H9 (cell line): Measurements from ENCODE around the gene POLR2A. TPM values are rescaled to one million over a fixed set of nuclear protein-coding genes. Genes with fewer than 3 reads are reported as not detected.

ENCODE experiments used
- DNase-seq: peaks from one replicate; pipeline ENCODE4 v3.0.0-alpha.2; 2017
- H2AFZ ChIP-seq: one replicate; pipeline ENCODE4 v1.6.1; 2013; ENCODE audit warnings: mild to moderate bottlenecking, low read length, control low read depth, moderate library complexity
- H2AK5ac ChIP-seq: 2 replicates; pipeline ENCODE4 v1.6.1; 2013; ENCODE audit warnings: low read length, control low read depth, mixed read lengths; ENCODE audit not compliant: insufficient read length
- H2BK120ac ChIP-seq: one replicate; pipeline ENCODE4 v1.6.1; 2013; ENCODE audit warnings: low read depth, mild to moderate bottlenecking, low read length, control low read depth, inconsistent platforms; ENCODE audit not compliant: poor library complexity, severe bottlenecking
- H2BK12ac ChIP-seq: 2 replicates; pipeline ENCODE4 v1.6.1; 2013; ENCODE audit warnings: low read length, control low read depth, mixed read lengths, low read depth; ENCODE audit not compliant: insufficient read length
- H2BK15ac ChIP-seq: 2 replicates; pipeline ENCODE4 v1.6.1; 2013; ENCODE audit warnings: low read depth, low read length, control low read depth
- H2BK20ac ChIP-seq: one replicate; pipeline ENCODE4 v1.6.1; 2013; ENCODE audit warnings: low read depth, mild to moderate bottlenecking, low read length, control low read depth, inconsistent platforms; ENCODE audit not compliant: poor library complexity, severe bottlenecking
- H2BK5ac ChIP-seq: 2 replicates; pipeline ENCODE4 v1.6.1; 2013; ENCODE audit warnings: low read length, control low read depth, mixed read lengths; ENCODE audit not compliant: insufficient read length
- H3K14ac ChIP-seq: 2 replicates; pipeline ENCODE4 v1.6.1; 2013; ENCODE audit warnings: low read length, control low read depth; ENCODE audit not compliant: insufficient read depth
- H3K18ac ChIP-seq: 2 replicates; pipeline ENCODE4 v1.6.1; 2013; ENCODE audit warnings: low read depth, mild to moderate bottlenecking, mixed read lengths, low read length, control low read depth; ENCODE audit not compliant: insufficient read length
- H3K23ac ChIP-seq: 2 replicates; pipeline ENCODE4 v1.6.1; 2013; ENCODE audit warnings: low read length, control low read depth, mixed read lengths, low read depth; ENCODE audit not compliant: insufficient read length
- H3K23me2 ChIP-seq: 2 replicates; pipeline ENCODE4 v1.6.1; 2013; ENCODE audit warnings: low read depth, mild to moderate bottlenecking, mixed read lengths, low read length, control low read depth; ENCODE audit not compliant: insufficient read length, poor library complexity, severe bottlenecking
- H3K27ac ChIP-seq: 2 replicates; pipeline ENCODE4 v1.5.1; 2013; ENCODE audit warnings: low read length, control low read depth, mixed read lengths, low read depth; ENCODE audit not compliant: insufficient read length
- H3K27me3 ChIP-seq: 2 replicates; pipeline ENCODE4 v1.6.1; 2013; ENCODE audit warnings: low read length, control low read depth, inconsistent platforms; ENCODE audit not compliant: insufficient read depth
- H3K4ac ChIP-seq: 2 replicates; pipeline ENCODE4 v1.6.1; 2013; ENCODE audit warnings: low read depth, mild to moderate bottlenecking, control low read depth, inconsistent platforms, low read length, moderate library complexity
- H3K4me1 ChIP-seq: 2 replicates; pipeline ENCODE4 v1.6.1; 2013; ENCODE audit warnings: low read length, control low read depth, inconsistent platforms; ENCODE audit not compliant: insufficient read depth
- H3K4me2 ChIP-seq: 2 replicates; pipeline ENCODE4 v1.6.1; 2013; ENCODE audit warnings: low read length, control low read depth, mixed read lengths; ENCODE audit not compliant: insufficient read length, insufficient read depth
- H3K56ac ChIP-seq: 2 replicates; pipeline ENCODE4 v1.6.1; 2013; ENCODE audit warnings: low read depth, mild to moderate bottlenecking, mixed read lengths, low read length, control low read depth; ENCODE audit not compliant: insufficient read length
- H3K79me1 ChIP-seq: 2 replicates; pipeline ENCODE4 v1.6.1; 2013; ENCODE audit warnings: low read depth, mild to moderate bottlenecking, moderate library complexity, low read length, control low read depth, inconsistent platforms; ENCODE audit not compliant: insufficient read depth, poor library complexity, severe bottlenecking
- H3K79me2 ChIP-seq: 2 replicates; pipeline ENCODE4 v1.6.1; 2013; ENCODE audit warnings: low read length, control low read depth, inconsistent platforms; ENCODE audit not compliant: insufficient read depth
- H3K9ac ChIP-seq: 2 replicates; pipeline ENCODE4 v1.6.1; 2013; ENCODE audit warnings: low read length, control low read depth, mixed read lengths; ENCODE audit not compliant: insufficient read length; ENCODE audit errors: extremely low read depth
- H3K9me3 ChIP-seq: one replicate; pipeline ENCODE4 v1.6.1; 2013; ENCODE audit warnings: low read depth, low read length, inconsistent platforms; ENCODE audit not compliant: control insufficient read depth
- H3T11ph ChIP-seq: one replicate; pipeline ENCODE4 v1.6.1; 2013; ENCODE audit warnings: mild to moderate bottlenecking, low read length, control low read depth, inconsistent platforms
- H4K20me1 ChIP-seq: one replicate; pipeline ENCODE4 v1.6.1; 2013; ENCODE audit not compliant: control insufficient read depth, insufficient read length, insufficient read depth
- H4K5ac ChIP-seq: 2 replicates; pipeline ENCODE4 v1.6.1; 2013; ENCODE audit warnings: low read depth, mild to moderate bottlenecking, mixed read lengths, low read length, control low read depth; ENCODE audit not compliant: insufficient read length
- H4K8ac ChIP-seq: replicated peaks from 2 replicates; pipeline ENCODE4 v1.6.1; 2013; ENCODE audit warnings: low read length, control low read depth, mixed read lengths, low read depth; ENCODE audit not compliant: insufficient read length
- H4K91ac ChIP-seq: 2 replicates; pipeline ENCODE4 v1.6.1; 2013; ENCODE audit warnings: low read depth, mild to moderate bottlenecking, moderate library complexity, mixed read lengths, low read length, control low read depth; ENCODE audit not compliant: insufficient read length
- H3K27ac Mint-ChIP-seq, 3 experiments: 2 replicates in 2 of 3; 3 replicates in 1 of 3; pipeline ENCODE4 v1.8.0; 2020 to 2021; ENCODE audit warnings: mixed read lengths in 3 of 3, mild to moderate bottlenecking in 1 of 3, moderate library complexity in 1 of 3
- H3K27me3 Mint-ChIP-seq: 2 replicates; pipeline ENCODE4 v1.8.0; 2021; ENCODE audit warnings: low read depth, mild to moderate bottlenecking, moderate library complexity, mixed read lengths
- H3K36me3 Mint-ChIP-seq, 3 experiments: 2 replicates in 2 of 3; 3 replicates in 1 of 3; pipeline ENCODE4 v1.8.0; 2020 to 2021; ENCODE audit warnings: low read depth in 3 of 3, mixed read lengths in 3 of 3; ENCODE audit not compliant: insufficient read depth in 1 of 3
- H3K4me1 Mint-ChIP-seq, 2 experiments: 2 replicates each; pipeline ENCODE4 v1.8.0; 2020; ENCODE audit warnings: mixed read lengths in 2 of 2
- H3K4me3 Mint-ChIP-seq, 2 experiments: 2 replicates in 1 of 2; 3 replicates in 1 of 2; pipeline ENCODE4 v1.8.0; 2020 to 2021; ENCODE audit warnings: mild to moderate bottlenecking in 2 of 2, mixed read lengths in 2 of 2, moderate library complexity in 1 of 2
- H3K9me3 Mint-ChIP-seq, 2 experiments: 2 replicates in 1 of 2; 3 replicates in 1 of 2; pipeline ENCODE4 v1.8.0; 2020; ENCODE audit warnings: mild to moderate bottlenecking in 2 of 2, mixed read lengths in 2 of 2, moderate library complexity in 1 of 2
- CTCF ChIP-seq: fragments of 200-600 bp; sonication (generic); conservative IDR thresholded peaks from 3 replicates; pipeline ENCODE4 v1.8.0; 2021; ENCODE audit warnings: antibody characterized with exemption, mild to moderate bottlenecking
- whole genome bisulfite sequencing: extraction: QIAGEN DNeasy Blood & Tissue Kit; methylation state at CpG from one replicate; pipeline ENCODE4 v1.1.7; 2013; ENCODE audit warnings: missing lambda C conversion rate, low lambda C conversion rate, mixed read lengths; ENCODE audit not compliant: insufficient read length; ENCODE audit errors: extremely low coverage; 5-methylcytosine and 5-hydroxymethylcytosine counted together
- total RNA-seq: library from RNA; stranded (reverse); gene quantifications from 2 replicates; pipeline ENCODE4 v1.2.1, GENCODE V29; 2021

POLR2A gene
- total RNA-seq, 1 experiment from 2014 or later = 153 TPM

- Histone ChIP-seq H3K9me3 (no peaks in the 10 kb centered on the region), H4K5ac (no peak overlapping the region), H4K91ac (no peak overlapping the region), H4K20me1 (no peaks in the 10 kb centered on the region), H3T11ph (no peak overlapping the region), H3K23ac (no peak overlapping the region), H3K4me1 (no peaks in the 10 kb centered on the region), H3K18ac (no peak overlapping the region), H3K4me2 (no peak overlapping the region), H2BK120ac (no peak overlapping the region), H3K27ac (no peak overlapping the region), H3K56ac (no peak overlapping the region), H2BK20ac (no peak overlapping the region), H2BK12ac (no peak overlapping the region), H2AK5ac (no peak overlapping the region), H3K79me2 (no peaks in the 10 kb centered on the region), H2AFZ (no peak overlapping the region), H3K27me3 (no peaks in the 10 kb centered on the region), H3K9ac (no peak overlapping the region), H3K4ac (no peak overlapping the region), H3K23me2 (no peaks in the 10 kb centered on the region), H2BK15ac (no peak overlapping the region), H2BK5ac (no peak overlapping the region), H3K14ac (no peak overlapping the region), H3K79me1 (no peaks in the 10 kb centered on the region), H4K8ac (no peak overlapping the region)
- peaks cover 6 to 11% (median 9%) of the 10 kb centered on the region in 3 experiments; a peak in 6 of 7 replicates for H3K36me3 Mint-ChIP-seq
- no CpG with 5 or more reads among the region's 6 CpGs for WGBS
- peaks cover 8% of the 10 kb centered on the region for H3K27me3 Mint-ChIP-seq
- H3K9me3 Mint-ChIP-seq = peaks cover 27 to 32% of the 10 kb centered on the region in 2 experiments
- no peak for DNase-seq
- TF ChIP-seq CTCF = no peak
- no peak overlapping the region for H3K27ac Mint-ChIP-seq
- H3K4me3 Mint-ChIP-seq = no peak overlapping the region
- H3K4me1 Mint-ChIP-seq = no peaks in the 10 kb centered on the region
These were observed 46.1 kb downstream of the POLR2A start for GRCh38 chr17:7530023-7530900.
